Testis (tissue), 2 donors: ENCODE data around the gene ANKRD60.

ENCODE experiments used
- CTCF ChIP-seq, 3 experiments: fragments of 450-650 bp in 2 of 3; fragments of 200-600 bp in 1 of 3; sonication (generic) in 1 of 3; IDR thresholded peaks; one replicate each; pipeline ENCODE4 v1.5.1; 2016 to 2019; ENCODE audit warnings: antibody characterized with exemption in 3 of 3, mild to moderate bottlenecking in 2 of 3, moderate library complexity in 1 of 3
- POLR2A ChIP-seq: fragments of 450-650 bp; IDR thresholded peaks from one replicate; pipeline ENCODE4 v1.6.1; 2017; ENCODE audit warnings: antibody characterized with exemption, mild to moderate bottlenecking, moderate library complexity

- TF ChIP-seq CTCF (IDR thresholded peaks at IDR 0.05) (no peak), POLR2A (no peak)
These were observed 3.2 kb upstream of the ANKRD60 start for GRCh38 chr20:58231683-58232082.
